ENCODE data around the gene ZFHX3. TPM values are rescaled to one million over a fixed set of nuclear protein-coding genes. Genes with fewer than 3 reads are reported as not detected.

The ZFHX3 gene
- total RNA-seq, 1 donor from 2014 or later: 68.1 TPM

DNA sequence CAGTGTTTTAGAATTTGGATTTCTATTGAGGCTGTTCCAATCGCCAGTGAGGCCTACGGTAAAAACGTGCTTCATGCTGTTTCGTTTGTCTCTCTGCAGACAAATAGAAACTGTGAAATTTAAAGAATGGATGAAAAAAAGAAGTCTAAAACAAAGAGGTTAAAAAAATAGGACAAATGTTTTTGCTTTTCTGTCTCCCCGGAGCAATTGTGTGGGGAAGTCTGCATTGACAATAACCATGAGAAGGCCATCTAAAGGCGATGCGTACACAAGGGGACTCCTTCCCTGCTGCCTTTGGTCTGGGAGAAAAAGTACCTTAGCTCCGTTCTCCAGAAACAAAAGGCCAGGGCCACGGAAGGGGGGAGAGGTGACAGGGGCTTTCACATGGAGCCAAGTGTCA is 4.6 kb upstream of the ZFHX3 start:
- H3K27me3 Mint-ChIP-seq (ENCODE audit: low read depth): no peaks in the 10 kb centered on the region

DNA sequence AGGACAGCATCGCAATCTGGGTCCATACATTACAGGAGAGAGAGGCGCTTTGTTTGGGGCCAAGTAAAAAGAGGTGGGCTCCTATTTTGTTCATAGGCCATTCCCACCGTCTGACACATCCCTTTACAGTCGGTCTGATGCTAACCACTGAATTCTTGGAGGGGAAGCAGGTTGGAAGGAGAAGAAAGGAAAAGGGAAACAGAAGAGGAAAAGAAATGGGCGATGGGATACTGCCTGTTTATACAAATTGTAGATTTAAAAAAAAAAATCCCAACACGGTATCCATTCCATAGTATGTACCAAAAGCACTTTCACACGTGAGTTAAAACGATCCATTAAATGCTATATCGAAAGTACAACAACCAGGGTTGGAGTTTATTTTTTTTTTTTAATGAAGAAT is 4.0 kb upstream of the ZFHX3 start:
- TF ChIP-seq, protein P1, sequence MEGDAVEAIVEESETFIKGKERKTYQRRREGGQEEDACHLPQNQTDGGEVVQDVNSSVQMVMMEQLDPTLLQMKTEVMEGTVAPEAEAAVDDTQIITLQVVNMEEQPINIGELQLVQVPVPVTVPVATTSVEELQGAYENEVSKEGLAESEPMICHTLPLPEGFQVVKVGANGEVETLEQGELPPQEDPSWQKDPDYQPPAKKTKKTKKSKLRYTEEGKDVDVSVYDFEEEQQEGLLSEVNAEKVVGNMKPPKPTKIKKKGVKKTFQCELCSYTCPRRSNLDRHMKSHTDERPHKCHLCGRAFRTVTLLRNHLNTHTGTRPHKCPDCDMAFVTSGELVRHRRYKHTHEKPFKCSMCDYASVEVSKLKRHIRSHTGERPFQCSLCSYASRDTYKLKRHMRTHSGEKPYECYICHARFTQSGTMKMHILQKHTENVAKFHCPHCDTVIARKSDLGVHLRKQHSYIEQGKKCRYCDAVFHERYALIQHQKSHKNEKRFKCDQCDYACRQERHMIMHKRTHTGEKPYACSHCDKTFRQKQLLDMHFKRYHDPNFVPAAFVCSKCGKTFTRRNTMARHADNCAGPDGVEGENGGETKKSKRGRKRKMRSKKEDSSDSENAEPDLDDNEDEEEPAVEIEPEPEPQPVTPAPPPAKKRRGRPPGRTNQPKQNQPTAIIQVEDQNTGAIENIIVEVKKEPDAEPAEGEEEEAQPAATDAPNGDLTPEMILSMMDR (IDR thresholded peaks at IDR 0.05; ENCODE audit: unreplicated experiment): no peak
- H3K27me3 Mint-ChIP-seq (ENCODE audit: low read depth): no peaks in the 10 kb centered on the region
- H3K4me3 Mint-ChIP-seq: no peak overlapping the region
- peaks cover 14% of the 10 kb centered on the region for H3K4me1 Mint-ChIP-seq
- H3K9me3 Mint-ChIP-seq: no peaks in the 10 kb centered on the region
- no peak for DNase-seq (ENCODE audit: low spot score in 2 of 2, unreplicated experiment in 2 of 2)
- H3K27ac Mint-ChIP-seq: no peak overlapping the region
- H3K36me3 Mint-ChIP-seq: no peaks in the 10 kb centered on the region

More for the DNA sequence above, 4.6 kb upstream of the ZFHX3 start:
- no peak overlapping the region for H3K4me3 Mint-ChIP-seq
- H3K4me1 Mint-ChIP-seq: peaks cover 9% of the 10 kb centered on the region
- DNase-seq (ENCODE audit: low spot score in 2 of 2, unreplicated experiment in 2 of 2): no peak
- H3K36me3 Mint-ChIP-seq: no peaks in the 10 kb centered on the region
- no peak overlapping the region for H3K27ac Mint-ChIP-seq
- H3K9me3 Mint-ChIP-seq: no peaks in the 10 kb centered on the region
- TF ChIP-seq, protein P1 (IDR thresholded peaks at IDR 0.05; ENCODE audit: unreplicated experiment): no peak

DNA sequence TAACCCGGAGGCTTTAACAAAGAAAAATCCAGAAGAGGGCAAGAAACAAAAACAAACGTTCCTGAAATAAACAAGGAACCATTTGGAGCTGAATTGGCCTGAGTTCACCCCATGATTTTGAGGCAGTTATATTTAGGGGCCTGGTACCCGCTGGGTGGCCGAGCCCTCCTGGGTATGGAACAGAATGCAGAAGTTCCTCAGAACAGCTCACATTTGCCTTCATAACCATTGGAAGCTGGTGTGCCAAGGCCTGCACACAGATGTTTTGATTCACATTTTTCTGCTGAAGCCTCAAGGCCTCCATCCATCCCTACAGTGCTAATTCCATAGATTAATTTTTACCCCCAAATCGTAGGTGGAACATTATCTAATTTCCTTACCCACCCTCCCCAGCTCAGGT is 3.3 kb upstream of the ZFHX3 start:
- H3K36me3 Mint-ChIP-seq: no peaks in the 10 kb centered on the region
- TF ChIP-seq, protein P1 (IDR thresholded peaks at IDR 0.05; ENCODE audit: unreplicated experiment): no peak
- no peak for DNase-seq (ENCODE audit: low spot score in 2 of 2, unreplicated experiment in 2 of 2)
- H3K27me3 Mint-ChIP-seq (ENCODE audit: low read depth): no peaks in the 10 kb centered on the region
- peaks cover 22% of the 10 kb centered on the region for H3K4me1 Mint-ChIP-seq
- H3K27ac Mint-ChIP-seq: no peak overlapping the region
- H3K4me3 Mint-ChIP-seq: no peak overlapping the region
- H3K9me3 Mint-ChIP-seq: no peaks in the 10 kb centered on the region

DNA sequence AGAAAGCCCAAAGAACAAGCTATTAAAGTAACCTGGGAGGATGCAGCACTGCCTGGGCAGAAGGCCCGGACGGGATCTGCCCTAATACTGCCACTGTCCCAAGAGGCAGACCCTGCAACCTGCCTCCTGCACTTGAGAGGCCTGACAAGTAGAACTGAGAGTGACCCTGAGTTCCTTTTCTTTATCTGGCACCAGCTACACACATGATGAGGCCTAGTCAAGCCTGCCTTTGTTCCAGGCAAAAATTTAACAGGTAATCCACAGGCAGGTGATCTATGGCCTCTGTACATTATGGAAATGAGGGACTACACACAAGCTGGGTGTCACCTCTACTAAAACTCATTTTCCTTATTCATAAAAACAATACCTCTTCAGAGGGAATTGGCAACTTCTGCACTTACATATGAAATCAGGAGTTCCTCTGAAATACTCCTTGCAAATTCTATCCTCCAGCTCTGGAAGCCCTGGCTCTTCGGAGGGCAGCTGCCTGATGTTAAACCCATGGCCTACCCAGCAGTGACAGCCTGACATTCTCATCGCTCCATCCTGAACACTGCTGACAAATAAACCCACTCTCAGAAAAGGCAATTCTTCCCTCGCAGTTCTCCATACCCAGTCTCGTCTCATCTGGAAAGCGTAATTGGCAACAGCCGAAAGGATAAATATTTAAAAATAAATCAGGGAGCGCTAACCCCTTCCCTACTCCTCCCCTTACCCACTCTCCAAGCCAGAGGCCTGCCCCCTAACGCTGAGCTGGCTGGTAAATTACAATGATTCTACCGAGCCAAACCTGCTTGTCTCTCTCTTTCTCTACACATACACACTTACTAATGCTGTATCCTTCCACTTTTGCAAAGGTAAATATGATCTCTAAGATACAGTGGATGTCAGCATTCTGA is 2.5 kb upstream of the ZFHX3 start:
- Mint-ChIP-seq H3K27ac (no peak overlapping the region), H3K4me3 (no peak overlapping the region), H3K36me3 (no peaks in the 10 kb centered on the region), H3K4me1 (peaks cover 29% of the 10 kb centered on the region), H3K27me3 (ENCODE audit: low read depth) (no peaks in the 10 kb centered on the region), H3K9me3 (no peaks in the 10 kb centered on the region)
- DNase-seq (ENCODE audit: low spot score in 2 of 2, unreplicated experiment in 2 of 2): no peak
- TF ChIP-seq, protein P1 (IDR thresholded peaks at IDR 0.05; ENCODE audit: unreplicated experiment): no peak

DNA sequence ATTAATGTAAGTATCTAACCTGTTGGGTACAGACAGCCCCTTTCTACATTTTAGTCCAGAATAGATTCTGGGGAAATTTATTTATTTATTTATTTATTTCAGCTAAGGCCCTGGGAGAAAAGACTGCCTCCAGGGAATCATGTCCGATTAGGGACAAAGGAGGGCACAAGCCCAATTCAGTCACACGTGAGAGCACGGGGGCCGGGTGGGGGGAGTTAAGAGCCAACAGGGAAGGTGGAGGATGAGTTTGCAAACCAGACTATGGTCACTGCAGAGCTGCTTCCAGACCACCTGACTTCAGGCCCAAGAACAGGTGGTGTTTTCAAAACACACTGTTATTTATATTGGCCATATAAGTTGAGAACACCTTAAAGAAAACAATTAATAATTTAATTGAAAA is 1.6 kb upstream of the ZFHX3 start:
- peaks cover 38% of the 10 kb centered on the region for H3K4me1 Mint-ChIP-seq
- peak overlapping the region; percentile 93 for H3K27ac Mint-ChIP-seq
- H3K4me3 Mint-ChIP-seq: no peak overlapping the region
- H3K27me3 Mint-ChIP-seq (ENCODE audit: low read depth): no peaks in the 10 kb centered on the region
- H3K9me3 Mint-ChIP-seq: no peaks in the 10 kb centered on the region
- no peak for DNase-seq (ENCODE audit: low spot score in 2 of 2, unreplicated experiment in 2 of 2)
- TF ChIP-seq, protein P1 (IDR thresholded peaks at IDR 0.05; ENCODE audit: unreplicated experiment): no peak
- no peaks in the 10 kb centered on the region for H3K36me3 Mint-ChIP-seq

Measured in mesothelial cell of epicardium (in vitro differentiated cells).